HL-60 (cell line): Measurements from ENCODE around the gene DNAJC17.
A peak's percentile ranks its signal among the peaks of the same experiment; 100 is the strongest.

Experiments used
- DNase-seq, 2 experiments: peaks; one replicate each; pipeline ENCODE4 v3.0.0-alpha.2; 2010 to 2020; ENCODE audit warnings: low read depth in 1 of 2, low spot score in 1 of 2
- H3K27ac ChIP-seq: fragments of 250-450 bp; sonication (Bioruptor Pico); replicated peaks from 2 replicates; pipeline ENCODE4 v1.5.1; 2020; ENCODE audit warnings: mild to moderate bottlenecking, moderate library complexity
- H3K27me3 ChIP-seq: fragments of 250-450 bp; sonication (Bioruptor Pico); 2 replicates; pipeline ENCODE4 v1.5.1; 2021; ENCODE audit warnings: mild to moderate bottlenecking, moderate library complexity; ENCODE audit not compliant: insufficient read depth, poor library complexity, severe bottlenecking
- H3K4me3 ChIP-seq: replicated peaks from 2 replicates; pipeline ENCODE4 v1.5.1; 2011; ENCODE audit warnings: mild to moderate bottlenecking, control low read depth, low read length; ENCODE audit not compliant: insufficient read depth
- CTCF ChIP-seq: IDR thresholded peaks from one replicate; pipeline ENCODE4 v1.5.1; 2011; ENCODE audit warnings: low read length, control low read depth, inconsistent platforms; ENCODE audit not compliant: insufficient read depth
- GABPA ChIP-seq: IDR thresholded peaks from 2 replicates; pipeline ENCODE4 v1.6.1; 2012; ENCODE audit warnings: low read depth
- POLR2AphosphoS5 ChIP-seq: IDR thresholded peaks from 2 replicates; pipeline ENCODE4 v1.6.1; 2012; ENCODE audit warnings: low read depth
- REST ChIP-seq: IDR thresholded peaks from 2 replicates; pipeline ENCODE4 v1.6.1; 2012; ENCODE audit warnings: low read depth; ENCODE audit not compliant: insufficient replicate concordance
- SPI1 ChIP-seq: IDR thresholded peaks from 2 replicates; pipeline ENCODE4 v1.6.1; 2012; ENCODE audit warnings: low read depth, mild to moderate bottlenecking, borderline replicate concordance

The DNAJC17 gene

GRCh38 chr15:40789999-40790398, 17.3 kb downstream of the DNAJC17 start:
- H3K4me3 ChIP-seq = no peak overlapping the region
- no peak overlapping the region for H3K27ac ChIP-seq
- no peak for TF ChIP-seq REST
- no peaks in the 10 kb centered on the region for H3K27me3 ChIP-seq
- DNase-seq = no peak

- no peaks in the 10 kb centered on the region for H3K27me3 ChIP-seq
- H3K27ac ChIP-seq = no peak overlapping the region
- no peak overlapping the region for H3K4me3 ChIP-seq
- TF ChIP-seq REST (no peak), SPI1 (no peak), CTCF (no peak), POLR2AphosphoS5 (no peak), GABPA (no peak)
- no peak for DNase-seq
These were observed 18.2 kb downstream of the DNAJC17 start for GRCh38 chr15:40789119-40789518.

- Histone ChIP-seq H3K4me3 (no peak overlapping the region), H3K27ac (no peak overlapping the region), H3K27me3 (no peaks in the 10 kb centered on the region)
- no peak for TF ChIP-seq CTCF
- no peak for TF ChIP-seq POLR2AphosphoS5
- TF ChIP-seq SPI1 = no peak
- TF ChIP-seq REST = no peak
- TF ChIP-seq GABPA = no peak
- DNase-seq = no peak
These were observed 19.3 kb downstream of the DNAJC17 start for GRCh38 chr15:40787991-40788390.

GRCh38 chr15:40787344-40787841, 19.9 kb downstream of the DNAJC17 start:
- Histone ChIP-seq H3K27me3 (no peaks in the 10 kb centered on the region), H3K27ac (no peak overlapping the region), H3K4me3 (no peak overlapping the region)
- peak; percentile 51; the same call in 1 of the 2 replicates for TF ChIP-seq POLR2AphosphoS5
- no peak for TF ChIP-seq CTCF
- peak; percentile 69 to 99 for DNase-seq
